GM18505 (cell line): ENCODE results near the gene PDCD6IP.
"Not testable (repeated sequence)": the region's sequence is repeated elsewhere in the genome, so short reads cannot be mapped to it uniquely, and the experiment has no call there.

Experiments used
- ATAC-seq: cut with Tn5 transposase; IDR thresholded peaks from one replicate; pipeline ENCODE4 v1.9.1; 2021; ENCODE audit not compliant: unreplicated experiment
- POLR2A ChIP-seq: IDR thresholded peaks from 4 replicates; pipeline ENCODE4 v1.6.1; 2011; ENCODE audit warnings: borderline replicate concordance; ENCODE audit not compliant: insufficient read depth, insufficient read length; ENCODE audit errors: extremely low read depth

Gene PDCD6IP

GRCh38 chr3:33855884-33856546 lies 57.6 kb downstream of the PDCD6IP start:
- ATAC-seq: no peak
- TF ChIP-seq POLR2A: no peak

GRCh38 chr3:33857701-33858100 lies 59.3 kb downstream of the PDCD6IP start:
- not testable (repeated sequence) for ATAC-seq

GRCh38 chr3:33858131-33858530 lies 59.7 kb downstream of the PDCD6IP start:
- no peak for TF ChIP-seq POLR2A
- no peak for ATAC-seq

GRCh38 chr3:33860373-33861050 lies 62.1 kb downstream of the PDCD6IP start:
- no peak for TF ChIP-seq POLR2A
- ATAC-seq: no peak

GRCh38 chr3:33865133-33865532 lies 66.7 kb downstream of the PDCD6IP start:
- ATAC-seq: no peak
- TF ChIP-seq POLR2A: no peak

GRCh38 chr3:33868309-33868708 lies 69.9 kb downstream of the PDCD6IP start:
- no peak for TF ChIP-seq POLR2A
- no peak for ATAC-seq

- TF ChIP-seq POLR2A: no peak
- ATAC-seq: no peak
Observed at GRCh38 chr3:33869977-33870376, 71.5 kb downstream of the PDCD6IP start.

GRCh38 chr3:33874815-33875214 lies 76.4 kb downstream of the PDCD6IP start:
- no peak for TF ChIP-seq POLR2A
- no peak for ATAC-seq

GRCh38 chr3:33875680-33876079 lies 77.2 kb downstream of the PDCD6IP start:
- no peak for ATAC-seq
- no peak for TF ChIP-seq POLR2A

GRCh38 chr3:33877187-33877586 lies 78.8 kb downstream of the PDCD6IP start:
- no peak for ATAC-seq
- TF ChIP-seq POLR2A: no peak

- ATAC-seq: no peak
- no peak for TF ChIP-seq POLR2A
Observed at GRCh38 chr3:33879540-33879939, 81.1 kb downstream of the PDCD6IP start.

GRCh38 chr3:33881156-33882064 lies 83.0 kb downstream of the PDCD6IP start:
- no peak for ATAC-seq
- TF ChIP-seq POLR2A: no peak

GRCh38 chr3:33882296-33882695 lies 83.9 kb downstream of the PDCD6IP start:
- no peak for TF ChIP-seq POLR2A
- ATAC-seq: no peak
